Measurements from ENCODE around the gene LEFTY2. TPM values are rescaled to one million over a fixed set of nuclear protein-coding genes. Genes with fewer than 3 reads are reported as not detected.

LEFTY2 gene
- total and polyA plus RNA-seq, 4 experiments from 2014 or later, result not detected

GRCh38 chr1:225903623-225904022 lies 37.4 kb downstream of the LEFTY2 start:
- peaks cover 24 to 33% (median 28%) of the 10 kb centered on the region in 4 donors for H3K4me1 Mint-ChIP-seq
- Histone ChIP-seq H3K27ac (ENCODE audit: low read depth, low read length) (no peak overlapping the region), H3K36me3 (ENCODE audit: insufficient read depth, low read length) (no peaks in the 10 kb centered on the region), H3K4me3 (ENCODE audit: low read length in 2 of 2) (no peak overlapping the region), H3K27me3 (ENCODE audit: insufficient read depth, low read length) (no peaks in the 10 kb centered on the region), H3K4me1 (ENCODE audit: insufficient read depth, low read length) (peaks cover 17% of the 10 kb centered on the region), H3K9me3 (ENCODE audit: control insufficient read depth in 1 of 2, low read length in 2 of 2) (no peaks in the 10 kb centered on the region)
- peaks cover 0 to 2% (median 0%) of the 10 kb centered on the region in 8 donors for H3K9me3 Mint-ChIP-seq
- no peak for DNase-seq
- intact Hi-C loops (cut with micrococcal nuclease), result no loop called here
- CTCF ChIA-PET (ENCODE audit: partially characterized antibody), result interaction anchor here (1.3 to 18.0 kb wide), 2 partner anchors 22 to 126 kb away, joined by 6 to 294 read pairs; partner anchors contain the start of genes SRP9 and TMEM63A
- H3K4me3 Mint-ChIP-seq, result no peak overlapping the region
- no peaks in the 10 kb centered on the region for H3K36me3 Mint-ChIP-seq
- POLR2A ChIA-PET (ENCODE audit: partially characterized antibody), result interaction anchor here (1.0 to 22.5 kb wide), 2 partner anchors 25 to 96 kb away, joined by 3 to 730 read pairs; partner anchors contain the start of genes SDE2 and TMEM63A
- no peaks in the 10 kb centered on the region for H3K27me3 Mint-ChIP-seq
- peak overlapping the region in 6 of 7 donors; percentile 8 to 50 (median 22) for H3K27ac Mint-ChIP-seq

DNA sequence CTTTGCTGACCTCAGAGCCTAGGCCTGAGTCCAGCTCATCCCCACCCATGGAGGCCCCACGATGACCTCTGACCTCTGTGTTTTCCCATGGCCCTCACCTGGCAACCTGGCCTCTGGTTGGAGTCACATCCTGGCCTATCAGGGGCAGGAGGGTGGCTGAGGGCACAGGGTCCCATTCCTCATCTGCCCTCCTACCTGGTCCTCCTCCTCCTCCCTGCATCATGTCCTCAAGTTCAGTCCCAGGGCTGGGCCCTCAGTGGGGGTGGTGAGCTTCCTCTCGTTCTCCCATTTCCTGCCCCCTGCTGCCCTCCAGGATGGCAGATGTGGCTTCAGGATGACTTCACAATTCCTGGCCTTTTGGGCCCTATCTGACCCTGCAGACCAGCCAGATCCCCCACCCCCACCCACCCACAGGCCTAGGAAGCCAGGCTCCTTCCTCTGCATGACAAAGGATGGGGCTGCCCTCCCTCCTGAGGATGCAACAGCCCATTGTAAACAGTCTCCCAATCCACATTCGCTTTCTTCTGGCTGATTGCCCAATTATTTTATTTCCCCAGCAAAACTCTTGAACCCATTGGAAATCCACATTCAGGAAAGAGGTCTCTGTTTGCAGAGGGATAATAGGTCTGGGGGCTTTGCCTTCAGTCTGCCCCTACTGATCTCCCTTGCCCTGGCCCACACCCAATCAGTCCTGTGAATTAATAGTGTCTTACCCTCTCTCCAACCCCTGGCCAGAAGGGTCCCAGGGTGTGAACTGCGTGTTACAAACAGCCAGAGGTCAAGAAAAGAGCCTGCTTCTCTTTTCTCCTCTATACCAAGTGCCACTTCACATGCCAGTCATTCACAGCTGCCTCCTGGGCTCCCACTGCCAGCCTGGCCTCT lies 41.7 kb downstream of the LEFTY2 start:
- no peaks in the 10 kb centered on the region for H3K9me3 ChIP-seq (ENCODE audit: control insufficient read depth in 1 of 2, low read length in 2 of 2)
- no peaks in the 10 kb centered on the region for H3K36me3 Mint-ChIP-seq
- CTCF ChIA-PET (ENCODE audit: partially characterized antibody), result interaction anchor here (1.3 to 18.0 kb wide), 3 partner anchors 10 to 122 kb away, joined by 4 to 294 read pairs (median 43); partner anchors contain the start of genes SRP9 and TMEM63A
- H3K27ac ChIP-seq (ENCODE audit: low read depth, low read length), result peak overlapping the region; percentile 72
- peaks cover 38 to 58% (median 49%) of the 10 kb centered on the region in 4 donors for H3K4me1 Mint-ChIP-seq
- H3K27ac Mint-ChIP-seq, result peak overlapping the region; percentile 76 to 98 (median 94)
- POLR2A ChIA-PET (ENCODE audit: partially characterized antibody), result interaction anchor here (0.9 to 22.5 kb wide), 10 partner anchors 9 to 472 kb away, joined by 3 to 730 read pairs (median 22); partner anchors contain the start of genes H3-3A, LBR, LEFTY1 and PYCR2
- no peak overlapping the region for H3K4me3 ChIP-seq (ENCODE audit: low read length in 2 of 2)
- peak overlapping the region in 4 of 8 donors; percentile 11 to 76 (median 45) for H3K4me3 Mint-ChIP-seq
- peaks cover 0 to 2% (median 0%) of the 10 kb centered on the region in 8 donors for H3K9me3 Mint-ChIP-seq
- H3K4me1 ChIP-seq (ENCODE audit: insufficient read depth, low read length), result peaks cover 45% of the 10 kb centered on the region
- intact Hi-C loops (cut with micrococcal nuclease), result no loop called here
- no peak for DNase-seq
- no peaks in the 10 kb centered on the region for H3K27me3 ChIP-seq (ENCODE audit: insufficient read depth, low read length)
- H3K27me3 Mint-ChIP-seq, result no peaks in the 10 kb centered on the region
- no peaks in the 10 kb centered on the region for H3K36me3 ChIP-seq (ENCODE audit: insufficient read depth, low read length)

- CTCF ChIA-PET (ENCODE audit: partially characterized antibody), result interaction anchor here (0.7 to 18.0 kb wide), 6 partner anchors 12 to 120 kb away, joined by 3 to 294 read pairs (median 6); partner anchors contain the start of genes SRP9 and TMEM63A
- Mint-ChIP-seq H3K4me3 (peak overlapping the region; percentile 72 to 92 (median 82)), H3K4me1 (peaks cover 36 to 65% (median 49%) of the 10 kb centered on the region in 4 donors), H3K27me3 (no peaks in the 10 kb centered on the region), H3K27ac (peak overlapping the region; percentile 94 to 99 (median 98)), H3K9me3 (peaks cover 0 to 2% (median 0%) of the 10 kb centered on the region in 8 donors), H3K36me3 (no peaks in the 10 kb centered on the region)
- POLR2A ChIA-PET (ENCODE audit: partially characterized antibody), result interaction anchor here (0.7 to 22.5 kb wide), 24 partner anchors 8 to 470 kb away, joined by 3 to 730 read pairs (median 8); partner anchors contain the start of genes H3-3A, LBR, LEFTY1 and PYCR2
- intact Hi-C loops (cut with micrococcal nuclease), result loop anchor here (1.0 kb wide), 5 partner anchors 13 to 120 kb away; partner anchors contain the start of genes PYCR2 and TMEM63A
- no peaks in the 10 kb centered on the region for H3K36me3 ChIP-seq (ENCODE audit: insufficient read depth, low read length)
- no peaks in the 10 kb centered on the region for H3K9me3 ChIP-seq (ENCODE audit: control insufficient read depth in 1 of 2, low read length in 2 of 2)
- DNase-seq, result peak; percentile 59 to 68 (median 64)
- peak overlapping the region in 1 of 2 donors; percentile 1 for H3K4me3 ChIP-seq (ENCODE audit: low read length in 2 of 2)
- H3K4me1 ChIP-seq (ENCODE audit: insufficient read depth, low read length), result peaks cover 45% of the 10 kb centered on the region
- H3K27ac ChIP-seq (ENCODE audit: low read depth, low read length), result peak overlapping the region; percentile 72
- H3K27me3 ChIP-seq (ENCODE audit: insufficient read depth, low read length), result no peaks in the 10 kb centered on the region
Observed at GRCh38 chr1:225897595-225898514, 43.2 kb downstream of the LEFTY2 start.

- H3K4me1 Mint-ChIP-seq, result peaks cover 34 to 65% (median 46%) of the 10 kb centered on the region in 4 donors
- H3K27me3 Mint-ChIP-seq, result no peaks in the 10 kb centered on the region
- H3K4me3 Mint-ChIP-seq, result peak overlapping the region; percentile 72 to 92 (median 82)
Observed at GRCh38 chr1:225896937-225897549, 44.0 kb downstream of the LEFTY2 start.

GRCh38 chr1:225896494-225896893 lies 44.5 kb downstream of the LEFTY2 start:
- H3K9me3 Mint-ChIP-seq, result peaks cover 0 to 2% (median 0%) of the 10 kb centered on the region in 8 donors
- H3K27ac Mint-ChIP-seq, result peak overlapping the region; percentile 94 to 99 (median 98)
- H3K36me3 ChIP-seq (ENCODE audit: insufficient read depth, low read length), result no peaks in the 10 kb centered on the region
- no peak for DNase-seq
- ChIA-PET CTCF (ENCODE audit: partially characterized antibody) (interaction anchor here (1.3 to 18.0 kb wide), 4 partner anchors 13 to 119 kb away, joined by 4 to 294 read pairs (median 25); partner anchors contain the start of genes SRP9 and TMEM63A), POLR2A (ENCODE audit: partially characterized antibody) (interaction anchor here (0.7 to 22.5 kb wide), 22 partner anchors 7 to 468 kb away, joined by 3 to 730 read pairs (median 10); partner anchors contain the start of genes H3-3A, LEFTY1, PYCR2 and SDE2)
- H3K27me3 Mint-ChIP-seq, result no peaks in the 10 kb centered on the region
- peaks cover 45% of the 10 kb centered on the region for H3K4me1 ChIP-seq (ENCODE audit: insufficient read depth, low read length)
- no peaks in the 10 kb centered on the region for H3K36me3 Mint-ChIP-seq
- peaks cover 34 to 65% (median 49%) of the 10 kb centered on the region in 4 donors for H3K4me1 Mint-ChIP-seq
- H3K4me3 Mint-ChIP-seq, result peak overlapping the region; percentile 1 to 92 (median 82)
- intact Hi-C loops (cut with micrococcal nuclease), result no loop called here
- H3K27me3 ChIP-seq (ENCODE audit: insufficient read depth, low read length), result no peaks in the 10 kb centered on the region
- peak overlapping the region; percentile 72 for H3K27ac ChIP-seq (ENCODE audit: low read depth, low read length)
- peak overlapping the region in 1 of 2 donors; percentile 13 for H3K4me3 ChIP-seq (ENCODE audit: low read length in 2 of 2)
- H3K9me3 ChIP-seq (ENCODE audit: control insufficient read depth in 1 of 2, low read length in 2 of 2), result no peaks in the 10 kb centered on the region

More at GRCh38 chr1:225896937-225897549, 44.0 kb downstream of the LEFTY2 start:
- Histone ChIP-seq H3K9me3 (ENCODE audit: control insufficient read depth in 1 of 2, low read length in 2 of 2) (no peaks in the 10 kb centered on the region), H3K36me3 (ENCODE audit: insufficient read depth, low read length) (no peaks in the 10 kb centered on the region), H3K27me3 (ENCODE audit: insufficient read depth, low read length) (no peaks in the 10 kb centered on the region), H3K4me3 (ENCODE audit: low read length in 2 of 2) (peak overlapping the region in 1 of 2 donors; percentile 13), H3K27ac (ENCODE audit: low read depth, low read length) (peak overlapping the region; percentile 72), H3K4me1 (ENCODE audit: insufficient read depth, low read length) (peaks cover 45% of the 10 kb centered on the region)
- CTCF ChIA-PET (ENCODE audit: partially characterized antibody), result interaction anchor here (0.7 to 18.0 kb wide), 6 partner anchors 13 to 120 kb away, joined by 3 to 294 read pairs (median 6); partner anchors contain the start of genes SRP9 and TMEM63A
- peak; percentile 87 to 92 (median 88) for DNase-seq
- Mint-ChIP-seq H3K36me3 (no peaks in the 10 kb centered on the region), H3K27ac (peak overlapping the region; percentile 94 to 99 (median 98)), H3K9me3 (peaks cover 0 to 2% (median 0%) of the 10 kb centered on the region in 8 donors)
- intact Hi-C loops (cut with micrococcal nuclease), result loop anchor here (1.0 kb wide), 5 partner anchors 14 to 119 kb away; partner anchors contain the start of genes PYCR2 and TMEM63A
- POLR2A ChIA-PET (ENCODE audit: partially characterized antibody), result interaction anchor here (0.7 to 22.5 kb wide), 25 partner anchors 8 to 468 kb away, joined by 3 to 730 read pairs (median 7); partner anchors contain the start of genes H3-3A, LEFTY1, PYCR2 and SDE2

Measured in CD4-positive, alpha-beta memory T cell (primary cell).